HepG2 (cell line): ENCODE data around the gene DPH7. TPM values are rescaled to one million over a fixed set of nuclear protein-coding genes. Genes with fewer than 3 reads are reported as not detected.
A peak's percentile ranks its signal among the peaks of the same experiment; 100 is the strongest.

Experiments
- FOXA3 ChIP-seq: IDR thresholded peaks from 2 replicates; pipeline ENCODE4 v1.6.1; 2016; ENCODE audit warnings: missing genetic modification reagents, missing compliant biosample characterization
- KDM5A ChIP-seq: fragments of 200-600 bp; sonication (generic); IDR thresholded peaks from 2 replicates; pipeline ENCODE4 v1.7.0; 2018; ENCODE audit warnings: antibody characterized with exemption, mild to moderate bottlenecking, low read length, borderline replicate concordance
- KLF12 ChIP-seq: sonication (generic); formaldehyde crosslinking; IDR thresholded peaks from 2 replicates; pipeline ENCODE4 v1.4.0; 2020; ENCODE audit warnings: missing genetic modification reagents, borderline replicate concordance
- MBNL3 ChIP-seq: fragments of 250-450 bp; sonication (Bioruptor Pico); conservative IDR thresholded peaks from 2 replicates; pipeline ENCODE4 v1.8.0; 2022; ENCODE audit warnings: mild to moderate bottlenecking, inconsistent platforms
- NONO ChIP-seq, 2 experiments: fragments of 450-650 bp in 1 of 2; sonication (generic) in 1 of 2; formaldehyde crosslinking in 1 of 2; IDR thresholded peaks in 1 of 2; conservative IDR thresholded peaks in 1 of 2; 2 replicates each; pipeline versions ENCODE4 v1.6.1 to v1.8.0; 2017 to 2022; ENCODE audit warnings: mild to moderate bottlenecking in 1 of 2, missing genetic modification reagents in 1 of 2, moderate library complexity in 1 of 2
- PITX1 ChIP-seq: sonication (generic); formaldehyde crosslinking; IDR thresholded peaks from 2 replicates; pipeline ENCODE4 v1.5.1; 2020; ENCODE audit warnings: mild to moderate bottlenecking, missing genetic modification reagents
- RBFOX2 ChIP-seq: fragments of 200-400 bp; formaldehyde crosslinking; IDR thresholded peaks from 2 replicates; pipeline ENCODE4 v1.6.1; 2017; ENCODE audit warnings: low read depth, mild to moderate bottlenecking, low read length
- RFXANK ChIP-seq: IDR thresholded peaks from 2 replicates; pipeline ENCODE4 v1.6.1; 2016
- SMAD9 ChIP-seq: sonication (generic); formaldehyde crosslinking; IDR thresholded peaks from 2 replicates; pipeline ENCODE4 v1.5.1; 2020; ENCODE audit warnings: mild to moderate bottlenecking, missing genetic modification reagents
- SP2 ChIP-seq: sonication (generic); formaldehyde crosslinking; IDR thresholded peaks from 2 replicates; pipeline ENCODE4 v1.5.1; 2020; ENCODE audit warnings: mild to moderate bottlenecking, missing genetic modification reagents
- TP53 ChIP-seq: sonication (generic); formaldehyde crosslinking; conservative IDR thresholded peaks from 2 replicates; pipeline ENCODE4 v1.4.0; 2020; ENCODE audit warnings: missing genetic modification reagents
- ZEB1 ChIP-seq: IDR thresholded peaks from 2 replicates; pipeline ENCODE4 v1.6.1; 2012; ENCODE audit warnings: mild to moderate bottlenecking, low read depth, inconsistent platforms; ENCODE audit not compliant: insufficient replicate concordance
- ZIK1 ChIP-seq: sonication (generic); formaldehyde crosslinking; IDR thresholded peaks from 2 replicates; pipeline ENCODE4 v1.5.0; 2020; ENCODE audit warnings: mild to moderate bottlenecking, low read depth, missing genetic modification reagents, borderline replicate concordance
- ZKSCAN1 ChIP-seq: fragments of 150-350 bp; IDR thresholded peaks from 2 replicates; pipeline ENCODE4 v1.6.1; 2014; ENCODE audit warnings: low read length
- ZNF225 ChIP-seq: sonication (generic); formaldehyde crosslinking; IDR thresholded peaks from 2 replicates; pipeline ENCODE4 v1.4.0; 2020; ENCODE audit warnings: mild to moderate bottlenecking, missing genetic modification reagents
- ZNF335 ChIP-seq: sonication (generic); formaldehyde crosslinking; IDR thresholded peaks from 2 replicates; pipeline ENCODE4 v1.4.0; 2020; ENCODE audit warnings: missing genetic modification reagents
- ZNF550 ChIP-seq: sonication (generic); formaldehyde crosslinking; IDR thresholded peaks from 2 replicates; pipeline ENCODE4 v1.4.0; 2020; ENCODE audit warnings: mild to moderate bottlenecking, missing genetic modification reagents, borderline replicate concordance
- polyA plus RNA-seq, 8 experiments: library from polyadenylated mRNA; depleted of rRNA in 3 of 8; stranded (reverse) in 7 of 8; unstranded in 1 of 8; fragments of >200 nt; fragmentation: Illumina TruSeq in 4 of 8; extraction: Trizol in 4 of 8; gene quantifications; 2 replicates each; pipeline versions ENCODE4 v1.2.1 to v1.2.3, GENCODE V29; 2011 to 2016; ENCODE audit warnings: low read depth in 4 of 8, missing spikeins in 1 of 8, mixed read lengths in 1 of 8; ENCODE audit not compliant: insufficient read depth in 1 of 8
- total RNA-seq, 5 experiments: library from RNA; depleted of rRNA; stranded (reverse); fragments of >200 nt; fragmentation: Illumina TruSeq; extraction: Trizol; gene quantifications; 2 replicates each; pipeline ENCODE4 v1.2.3, GENCODE V29; 2016; ENCODE audit warnings: low read depth in 1 of 5
- TF ChIP-seq, protein P1 (sequence below): sonication (generic); formaldehyde crosslinking; conservative IDR thresholded peaks from 2 replicates; pipeline ENCODE4 v1.8.1; 2023; ENCODE audit warnings: missing genetic modification reagents
- TF ChIP-seq, protein P2 (sequence below): sonication (generic); formaldehyde crosslinking; conservative IDR thresholded peaks from 2 replicates; pipeline ENCODE4 v1.4.0; 2020; ENCODE audit warnings: missing genetic modification reagents
- TF ChIP-seq, protein P3 (sequence below): IDR thresholded peaks from 2 replicates; pipeline ENCODE4 v1.6.1; 2012; ENCODE audit warnings: low read length, improper control_type of control experiment
- TF ChIP-seq, protein P4 (sequence below): sonication (generic); formaldehyde crosslinking; IDR thresholded peaks from 2 replicates; pipeline ENCODE4 v1.5.0; 2020; ENCODE audit warnings: missing genetic modification reagents

DPH7 gene
- total and polyA plus RNA-seq, 2 of the 13 experiments (the other 11 are each of a cell fraction or from before 2014, with no cell fraction given): 27.6 to 31.6 TPM

DNA sequence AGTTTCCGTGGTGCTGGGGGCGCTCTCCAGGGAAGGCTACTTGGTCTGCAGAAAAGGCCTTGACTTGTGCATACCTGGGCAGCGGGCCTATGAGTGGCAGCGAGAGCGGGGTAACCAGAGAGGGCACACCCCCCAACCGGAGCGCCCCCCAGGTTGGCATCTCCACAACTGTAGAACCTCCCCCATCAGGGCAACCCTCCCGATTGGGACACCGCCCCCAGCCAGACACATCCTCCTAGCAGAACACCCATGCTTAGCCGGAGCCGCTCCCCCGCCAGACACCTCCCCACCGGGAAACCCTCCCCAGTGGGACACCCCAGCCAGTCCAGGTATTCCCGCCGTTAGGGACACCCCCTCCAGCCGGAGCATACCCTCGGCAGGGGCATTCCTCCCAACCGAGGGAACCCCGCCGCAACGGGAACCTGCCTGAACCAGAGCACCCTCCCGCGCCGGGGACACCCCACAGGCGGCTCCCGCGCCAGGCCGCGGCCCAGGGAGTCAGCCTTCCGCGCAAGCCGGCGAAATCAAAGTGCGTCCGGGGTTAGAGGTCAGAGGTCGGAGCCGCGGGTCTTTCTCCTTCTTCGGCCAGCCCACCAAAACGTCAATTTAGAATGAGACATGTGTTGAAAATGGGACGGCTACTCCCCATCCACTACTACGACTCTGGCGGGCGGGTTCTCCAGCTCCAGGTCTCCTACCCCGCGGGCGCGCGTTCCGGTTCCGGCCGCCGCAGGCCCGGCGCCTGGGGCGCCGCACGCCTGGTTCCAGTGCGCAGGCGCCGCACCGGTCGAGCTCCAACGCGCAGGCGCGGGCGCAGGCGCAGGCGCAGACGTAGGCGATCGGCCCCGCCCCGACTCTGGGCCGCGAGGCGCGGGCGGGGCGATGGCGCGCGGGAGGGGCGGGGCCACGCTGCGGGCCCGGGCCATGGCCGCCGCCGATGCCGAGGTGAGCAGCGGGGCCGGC, 39.7 kb upstream of the DPH7 start, which contains the start of gene EHMT1 (continued):
- TF ChIP-seq, protein P1, sequence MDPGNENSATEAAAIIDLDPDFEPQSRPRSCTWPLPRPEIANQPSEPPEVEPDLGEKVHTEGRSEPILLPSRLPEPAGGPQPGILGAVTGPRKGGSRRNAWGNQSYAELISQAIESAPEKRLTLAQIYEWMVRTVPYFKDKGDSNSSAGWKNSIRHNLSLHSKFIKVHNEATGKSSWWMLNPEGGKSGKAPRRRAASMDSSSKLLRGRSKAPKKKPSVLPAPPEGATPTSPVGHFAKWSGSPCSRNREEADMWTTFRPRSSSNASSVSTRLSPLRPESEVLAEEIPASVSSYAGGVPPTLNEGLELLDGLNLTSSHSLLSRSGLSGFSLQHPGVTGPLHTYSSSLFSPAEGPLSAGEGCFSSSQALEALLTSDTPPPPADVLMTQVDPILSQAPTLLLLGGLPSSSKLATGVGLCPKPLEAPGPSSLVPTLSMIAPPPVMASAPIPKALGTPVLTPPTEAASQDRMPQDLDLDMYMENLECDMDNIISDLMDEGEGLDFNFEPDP: 0 out of 2 replicates have a peak, but pooled peaks have one; percentile 86
- TF ChIP-seq RFXANK: no peak
- TF ChIP-seq ZIK1: 0 out of 2 replicates have a peak, but pooled peaks have one; percentile 44
- TF ChIP-seq ZNF225 (CRISPR knock-in tag): peak; percentile 88
- no peak for TF ChIP-seq ZKSCAN1
- TF ChIP-seq MBNL3: no peak
- 0 out of 2 replicates have a peak, but pooled peaks have one; percentile 62 for TF ChIP-seq TP53
- TF ChIP-seq, protein P2, sequence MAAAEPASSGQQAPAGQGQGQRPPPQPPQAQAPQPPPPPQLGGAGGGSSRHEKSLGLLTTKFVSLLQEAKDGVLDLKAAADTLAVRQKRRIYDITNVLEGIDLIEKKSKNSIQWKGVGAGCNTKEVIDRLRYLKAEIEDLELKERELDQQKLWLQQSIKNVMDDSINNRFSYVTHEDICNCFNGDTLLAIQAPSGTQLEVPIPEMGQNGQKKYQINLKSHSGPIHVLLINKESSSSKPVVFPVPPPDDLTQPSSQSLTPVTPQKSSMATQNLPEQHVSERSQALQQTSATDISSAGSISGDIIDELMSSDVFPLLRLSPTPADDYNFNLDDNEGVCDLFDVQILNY (CRISPR knock-in tag): 0 out of 2 replicates have a peak, but pooled peaks have one; percentile 18
- TF ChIP-seq NONO (IDR thresholded peaks at IDR 0.05): no peak
- TF ChIP-seq NONO (CRISPR knock-in tag; conservative IDR thresholded peaks at IDR 0.05): 0 out of 2 replicates have a peak, but pooled peaks have one; percentile 17
- no peak for TF ChIP-seq FOXA3 (CRISPR knock-in tag)
- no peak for TF ChIP-seq ZEB1
- peak; percentile 30; the same call in 1 of the 2 replicates for TF ChIP-seq PITX1 (CRISPR knock-in tag)
- TF ChIP-seq, protein P3, sequence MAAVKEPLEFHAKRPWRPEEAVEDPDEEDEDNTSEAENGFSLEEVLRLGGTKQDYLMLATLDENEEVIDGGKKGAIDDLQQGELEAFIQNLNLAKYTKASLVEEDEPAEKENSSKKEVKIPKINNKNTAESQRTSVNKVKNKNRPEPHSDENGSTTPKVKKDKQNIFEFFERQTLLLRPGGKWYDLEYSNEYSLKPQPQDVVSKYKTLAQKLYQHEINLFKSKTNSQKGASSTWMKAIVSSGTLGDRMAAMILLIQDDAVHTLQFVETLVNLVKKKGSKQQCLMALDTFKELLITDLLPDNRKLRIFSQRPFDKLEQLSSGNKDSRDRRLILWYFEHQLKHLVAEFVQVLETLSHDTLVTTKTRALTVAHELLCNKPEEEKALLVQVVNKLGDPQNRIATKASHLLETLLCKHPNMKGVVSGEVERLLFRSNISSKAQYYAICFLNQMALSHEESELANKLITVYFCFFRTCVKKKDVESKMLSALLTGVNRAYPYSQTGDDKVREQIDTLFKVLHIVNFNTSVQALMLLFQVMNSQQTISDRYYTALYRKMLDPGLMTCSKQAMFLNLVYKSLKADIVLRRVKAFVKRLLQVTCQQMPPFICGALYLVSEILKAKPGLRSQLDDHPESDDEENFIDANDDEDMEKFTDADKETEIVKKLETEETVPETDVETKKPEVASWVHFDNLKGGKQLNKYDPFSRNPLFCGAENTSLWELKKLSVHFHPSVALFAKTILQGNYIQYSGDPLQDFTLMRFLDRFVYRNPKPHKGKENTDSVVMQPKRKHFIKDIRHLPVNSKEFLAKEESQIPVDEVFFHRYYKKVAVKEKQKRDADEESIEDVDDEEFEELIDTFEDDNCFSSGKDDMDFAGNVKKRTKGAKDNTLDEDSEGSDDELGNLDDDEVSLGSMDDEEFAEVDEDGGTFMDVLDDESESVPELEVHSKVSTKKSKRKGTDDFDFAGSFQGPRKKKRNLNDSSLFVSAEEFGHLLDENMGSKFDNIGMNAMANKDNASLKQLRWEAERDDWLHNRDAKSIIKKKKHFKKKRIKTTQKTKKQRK: no peak
- TF ChIP-seq KLF12 (CRISPR knock-in tag): peak; percentile 70; the same call in 1 of the 2 replicates
- TF ChIP-seq KDM5A: peak; percentile 78; the same call in 1 of the 2 replicates
- TF ChIP-seq, protein P4, sequence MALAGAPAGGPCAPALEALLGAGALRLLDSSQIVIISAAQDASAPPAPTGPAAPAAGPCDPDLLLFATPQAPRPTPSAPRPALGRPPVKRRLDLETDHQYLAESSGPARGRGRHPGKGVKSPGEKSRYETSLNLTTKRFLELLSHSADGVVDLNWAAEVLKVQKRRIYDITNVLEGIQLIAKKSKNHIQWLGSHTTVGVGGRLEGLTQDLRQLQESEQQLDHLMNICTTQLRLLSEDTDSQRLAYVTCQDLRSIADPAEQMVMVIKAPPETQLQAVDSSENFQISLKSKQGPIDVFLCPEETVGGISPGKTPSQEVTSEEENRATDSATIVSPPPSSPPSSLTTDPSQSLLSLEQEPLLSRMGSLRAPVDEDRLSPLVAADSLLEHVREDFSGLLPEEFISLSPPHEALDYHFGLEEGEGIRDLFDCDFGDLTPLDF: peak; percentile 59
- peak; percentile 38; the same call in 1 of the 2 replicates for TF ChIP-seq ZNF550 (CRISPR knock-in tag)
- TF ChIP-seq SMAD9 (CRISPR knock-in tag): no peak
- TF ChIP-seq SP2 (CRISPR knock-in tag): peak; percentile 51; the same call in 1 of the 2 replicates
- 0 out of 2 replicates have a peak, but pooled peaks have one; percentile 44 for TF ChIP-seq ZNF335 (CRISPR knock-in tag)
- peak; percentile 72 for TF ChIP-seq RBFOX2
